GM21381 (cell line): ENCODE results near the gene AREL1.

Experiments used
- ATAC-seq: cut with Tn5 transposase; IDR thresholded peaks from one replicate; pipeline ENCODE4 v1.9.1; 2021; ENCODE audit warnings: mild to moderate bottlenecking, moderate library complexity; ENCODE audit not compliant: unreplicated experiment

The AREL1 gene

DNA sequence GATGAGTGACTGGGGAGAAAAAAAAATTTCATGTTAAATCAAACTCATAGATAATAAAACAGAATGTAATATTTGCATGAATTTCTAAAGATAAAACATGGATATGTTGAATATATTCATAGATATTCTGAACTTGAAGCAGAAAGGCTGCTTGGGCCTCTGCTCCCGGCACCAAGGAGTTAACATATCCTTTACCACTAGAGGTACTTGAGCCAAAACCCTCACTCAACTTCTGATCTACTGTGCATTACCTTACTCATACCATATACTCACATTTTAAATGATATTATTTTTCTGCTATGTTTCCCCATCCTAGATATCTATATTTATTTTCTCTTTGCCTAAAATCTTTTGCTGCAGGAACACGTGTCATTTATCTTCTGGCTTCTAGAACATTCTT lies 14.9 kb downstream of the AREL1 start:
- no peak for ATAC-seq

GRCh38 chr14:74697543-74697942 lies 15.3 kb downstream of the AREL1 start:
- ATAC-seq: no peak

DNA sequence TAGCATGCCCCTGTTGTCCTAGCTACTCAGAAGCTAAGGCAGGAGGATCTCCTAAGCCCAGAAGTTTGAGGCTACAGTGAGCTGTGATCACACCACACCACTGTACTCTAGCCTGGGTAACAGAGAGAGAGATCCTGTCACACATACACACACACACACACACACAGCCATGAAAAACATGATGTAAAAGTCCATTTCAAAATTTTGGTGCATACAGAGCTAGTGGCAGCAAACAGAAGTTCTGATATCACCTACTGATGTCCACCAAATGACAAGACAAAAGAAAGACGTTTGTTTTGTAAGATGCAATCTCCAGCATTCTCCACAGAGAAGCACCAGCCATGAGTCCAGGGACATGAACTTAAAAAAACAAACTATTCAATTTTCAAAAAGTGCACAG lies 15.9 kb downstream of the AREL1 start:
- ATAC-seq: no peak

DNA sequence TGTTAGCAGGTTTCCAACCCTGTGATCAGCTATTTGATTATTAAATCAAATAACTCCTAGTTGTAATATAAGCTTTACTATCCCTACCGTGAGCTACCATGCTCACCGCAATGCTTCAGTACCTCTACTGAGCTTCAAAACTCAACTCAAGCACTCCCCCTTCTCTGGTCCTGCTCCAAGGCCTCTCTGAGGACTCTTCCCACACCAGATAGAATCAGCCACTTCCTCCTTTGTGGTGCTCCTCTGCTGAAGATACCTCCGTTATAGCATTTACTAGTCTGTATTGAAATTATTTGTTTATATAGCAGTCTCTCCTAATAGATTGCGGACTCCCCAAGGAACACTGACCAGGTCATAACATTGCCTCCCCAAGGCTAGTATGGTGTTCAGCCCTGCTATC lies 17.5 kb downstream of the AREL1 start:
- no peak for ATAC-seq

DNA sequence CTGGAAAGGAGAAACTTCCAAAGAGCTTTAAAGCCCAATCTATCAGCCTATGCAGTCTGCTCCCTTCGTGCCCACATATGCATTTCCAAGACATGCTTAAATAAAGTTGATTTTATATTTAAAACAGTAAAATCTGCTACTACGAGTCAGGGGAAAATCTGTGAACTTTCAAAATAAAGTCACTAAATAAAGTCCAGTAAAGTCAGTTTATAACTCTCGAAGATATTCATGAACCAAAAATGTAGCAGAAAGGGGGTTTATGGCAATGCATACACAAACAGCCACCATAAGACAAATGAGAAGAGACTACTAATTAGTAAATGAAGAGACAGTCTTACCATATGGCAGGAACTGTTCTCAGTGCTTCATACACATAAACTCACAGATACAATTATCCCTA lies 19.7 kb downstream of the AREL1 start:
- ATAC-seq: no peak

DNA sequence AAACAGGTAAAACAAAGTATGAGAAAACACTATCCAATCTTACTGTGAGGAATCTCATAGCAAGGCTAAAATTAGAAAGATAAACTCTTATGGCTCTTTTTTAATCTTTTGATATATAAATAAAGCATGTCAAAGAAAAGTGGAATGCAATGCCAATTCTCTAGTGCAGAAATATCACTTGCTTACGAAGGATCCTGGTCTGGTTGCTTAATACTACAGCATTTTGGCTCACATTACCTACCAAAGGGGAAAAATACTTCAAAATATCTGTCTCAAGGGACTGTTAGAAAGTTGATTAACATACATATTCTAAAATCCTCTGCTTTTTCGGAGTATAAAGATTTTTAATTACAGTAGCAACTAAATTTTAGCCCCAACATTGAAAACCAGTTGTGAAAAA lies 21.4 kb downstream of the AREL1 start:
- ATAC-seq: no peak

GRCh38 chr14:74685921-74686678 lies 26.8 kb downstream of the AREL1 start:
- no peak for ATAC-seq

DNA sequence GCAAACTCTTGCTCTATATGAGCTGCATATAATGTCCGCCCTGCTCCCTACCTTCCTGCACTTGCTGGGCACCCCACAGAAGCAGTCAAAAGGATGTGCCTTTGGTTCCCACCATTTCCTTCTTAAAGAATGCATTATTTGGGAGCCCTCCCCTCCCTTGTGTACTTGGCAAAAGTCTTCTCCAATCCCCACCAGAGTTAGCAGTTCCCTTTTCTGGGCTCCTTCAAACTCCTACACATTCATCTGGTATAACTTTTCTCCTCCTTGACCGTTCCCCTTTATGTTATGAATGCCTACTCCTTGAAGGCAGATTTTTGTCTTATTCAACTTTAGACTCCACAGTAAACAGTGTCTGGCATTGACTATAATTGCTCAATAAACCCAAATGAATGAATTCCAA lies 27.8 kb downstream of the AREL1 start:
- no peak for ATAC-seq

DNA sequence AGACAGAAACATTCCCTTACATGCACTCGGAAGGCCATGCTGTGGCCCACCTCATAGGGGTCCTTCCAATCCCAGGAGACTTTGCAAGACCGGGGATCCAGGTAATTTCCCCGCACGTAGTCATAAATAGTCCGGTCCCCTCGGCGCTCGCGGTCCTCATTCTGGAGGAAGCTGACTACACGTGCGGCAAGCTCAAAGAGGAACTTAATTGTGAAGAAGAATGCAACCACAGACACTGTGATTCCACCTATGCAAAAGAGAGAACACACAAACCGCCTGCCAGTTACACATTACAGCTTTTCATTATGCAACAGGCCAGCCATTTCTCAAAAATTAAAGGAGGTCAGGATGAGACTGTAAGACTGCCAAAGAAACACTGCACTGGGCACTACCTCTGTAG lies 28.4 kb downstream of the AREL1 start:
- peak; percentile 73 for ATAC-seq

- no peak for ATAC-seq
Measured at GRCh38 chr14:74683406-74683805, 29.5 kb downstream of the AREL1 start.

DNA sequence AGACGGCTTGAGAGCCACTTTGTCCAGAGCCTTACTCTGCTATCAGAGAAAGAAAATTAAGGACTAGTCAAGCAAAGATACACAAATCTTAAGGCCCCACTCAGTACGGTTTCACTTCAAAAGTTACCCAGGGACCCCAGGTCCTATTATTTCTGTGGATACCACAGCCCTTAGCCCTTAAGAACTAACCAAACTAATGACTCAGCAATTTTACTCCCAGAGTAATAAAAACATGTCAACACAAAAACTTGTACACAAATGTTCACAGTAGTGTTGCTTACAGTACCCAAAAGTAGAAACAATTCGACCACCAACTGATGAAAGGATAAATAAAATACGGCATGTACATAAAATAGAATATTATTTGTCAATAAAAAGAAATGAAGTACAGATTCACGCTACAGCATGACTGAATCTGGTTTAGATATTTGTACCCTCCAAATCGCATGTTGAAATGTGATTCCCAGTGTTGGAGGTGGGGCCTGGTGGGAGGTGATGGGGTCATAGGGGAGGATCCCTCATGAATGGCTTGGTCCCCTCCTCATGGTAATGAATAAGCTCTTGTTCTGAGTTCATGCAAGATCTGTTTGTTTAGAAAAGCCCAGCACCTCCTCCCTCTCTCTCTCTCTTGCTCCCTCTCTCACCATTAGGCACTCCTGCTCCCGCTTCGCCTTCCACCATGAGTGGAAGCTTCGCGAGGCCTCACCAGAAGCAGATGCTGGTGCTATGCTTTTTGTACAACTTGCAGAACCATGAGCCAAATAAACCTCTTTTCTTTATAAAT lies 30.5 kb downstream of the AREL1 start:
- no peak for ATAC-seq

- ATAC-seq: no peak
Measured at GRCh38 chr14:74675219-74675618, 37.7 kb downstream of the AREL1 start.

GRCh38 chr14:74673768-74674167 lies 39.1 kb downstream of the AREL1 start:
- ATAC-seq: no peak

- no peak for ATAC-seq
Measured at GRCh38 chr14:74671789-74672188, 41.1 kb downstream of the AREL1 start.

DNA sequence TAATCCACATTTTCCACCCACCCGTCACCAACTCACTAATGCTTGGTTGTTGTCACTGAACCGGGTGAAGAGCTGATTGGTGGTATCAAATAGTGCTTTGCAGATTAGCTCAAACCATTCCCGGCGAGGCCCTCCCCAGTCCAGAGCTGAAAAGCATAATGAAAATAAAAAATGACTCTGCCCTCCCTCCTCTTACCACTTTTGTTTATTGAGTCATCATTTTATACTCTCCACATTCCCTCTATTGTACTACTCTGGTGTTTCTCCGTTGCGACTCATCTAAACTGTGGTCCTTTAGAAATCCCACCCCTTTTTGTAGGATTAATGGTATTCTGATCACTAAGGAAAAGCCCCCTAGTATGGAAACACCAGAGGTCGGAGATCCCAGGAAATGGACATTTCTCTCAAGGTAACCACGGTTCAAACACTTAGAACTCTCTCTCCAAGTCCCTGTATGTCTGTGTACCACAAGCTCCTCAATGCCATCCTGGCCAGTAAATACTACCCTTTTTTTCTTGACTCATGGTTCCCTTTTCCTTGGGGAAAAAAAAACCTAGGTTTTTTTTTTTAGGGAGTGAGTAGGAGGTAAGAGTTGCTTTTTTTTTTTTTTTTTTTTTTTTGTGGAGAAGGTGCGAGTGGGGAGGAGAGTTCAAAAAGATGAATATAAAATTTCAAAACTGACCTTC lies 42.0 kb downstream of the AREL1 start:
- ATAC-seq: no peak

DNA sequence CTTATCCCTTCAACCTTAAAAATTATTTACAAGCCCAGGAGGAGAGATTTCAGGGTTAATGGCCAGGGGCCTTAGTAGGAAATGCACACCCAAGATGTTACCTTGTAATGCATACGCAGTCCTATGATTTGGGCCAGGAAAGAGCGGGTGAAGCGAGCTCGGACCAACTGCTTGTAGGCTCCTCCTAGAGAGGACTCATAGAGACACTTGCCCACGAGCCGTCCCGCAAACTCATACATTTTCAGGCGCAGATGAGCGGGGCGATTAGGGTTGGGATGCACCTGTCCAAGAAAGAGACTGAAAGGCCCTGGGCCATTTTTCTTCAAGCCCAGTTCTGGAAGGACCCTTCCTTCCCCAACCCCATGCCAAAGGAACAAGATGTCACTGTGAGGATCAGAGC lies 43.0 kb downstream of the AREL1 start:
- ATAC-seq: no peak

GRCh38 chr14:74669256-74669655 lies 43.6 kb downstream of the AREL1 start:
- no peak for ATAC-seq

DNA sequence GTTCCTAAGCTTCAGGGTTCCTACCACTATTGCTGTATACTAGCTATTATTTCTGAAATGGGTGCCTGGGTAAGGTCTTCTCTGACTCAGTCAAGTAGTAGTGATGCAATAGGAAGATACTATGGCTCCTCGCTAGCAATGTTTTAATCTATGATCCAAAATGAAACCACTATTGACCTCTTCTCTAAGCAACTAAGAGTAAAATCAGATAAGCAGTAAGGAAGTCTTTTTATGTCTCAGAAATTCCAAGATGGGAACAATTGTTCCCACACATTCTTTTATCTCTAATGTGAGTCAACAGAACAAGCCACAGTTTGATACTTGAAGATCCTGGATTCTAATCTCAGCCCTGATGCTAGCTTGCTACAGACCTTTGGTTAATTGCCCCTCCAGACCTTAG lies 45.1 kb downstream of the AREL1 start:
- no peak for ATAC-seq

DNA sequence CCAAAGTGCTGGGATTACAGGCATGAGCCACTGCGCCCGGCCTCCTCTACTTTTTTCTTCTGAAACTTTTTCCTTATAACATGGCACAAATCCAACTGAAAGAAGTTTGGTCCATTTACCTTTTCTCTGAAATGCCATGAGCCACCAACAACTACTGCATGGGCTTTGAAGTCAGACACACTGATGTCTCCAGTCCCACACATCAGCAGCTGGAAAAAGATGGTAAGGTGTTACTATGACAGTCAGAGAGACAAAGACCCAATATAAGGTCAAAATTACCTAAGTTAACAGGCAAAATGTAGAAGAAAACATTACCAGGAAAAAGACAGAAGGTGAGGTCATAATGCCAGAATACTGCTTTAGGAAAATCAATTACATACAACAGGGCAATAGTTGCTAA lies 48.2 kb downstream of the AREL1 start:
- no peak for ATAC-seq

GRCh38 chr14:74663884-74664283 lies 49.0 kb downstream of the AREL1 start:
- ATAC-seq: no peak

DNA sequence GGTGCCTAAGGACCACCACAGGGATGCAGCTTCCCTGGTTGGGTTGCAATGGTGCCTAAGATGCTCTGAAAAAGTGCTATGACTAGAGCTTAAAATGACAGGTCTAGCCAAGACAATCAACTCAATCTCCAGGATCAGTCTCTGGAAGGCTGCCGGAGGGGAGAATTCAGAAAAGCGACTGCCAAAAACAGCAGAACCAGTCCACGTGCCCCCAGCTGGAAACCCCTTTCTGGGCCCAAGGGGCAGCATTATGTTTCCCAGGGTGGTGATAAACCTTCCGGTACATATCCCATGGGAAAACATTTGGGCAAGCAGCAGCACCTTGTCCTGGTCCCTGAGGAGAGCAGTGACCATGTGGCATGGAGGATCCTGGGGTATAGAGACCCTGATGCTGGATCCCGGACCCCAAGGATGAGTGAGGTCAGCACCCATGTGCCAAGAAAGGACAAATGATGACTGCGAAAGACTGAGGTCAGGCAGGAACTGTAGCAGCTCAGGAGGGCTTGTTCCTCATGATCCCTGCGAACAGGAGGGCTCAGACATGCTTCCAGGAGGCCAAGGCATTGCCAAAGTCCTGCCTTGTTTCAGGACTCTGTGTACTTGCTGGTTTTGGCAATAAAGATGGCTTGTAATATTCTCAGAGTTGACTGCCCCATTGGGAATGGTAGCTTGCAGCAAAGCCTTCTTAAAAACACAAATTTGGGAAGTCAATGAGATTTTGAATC lies 51.0 kb downstream of the AREL1 start:
- ATAC-seq: no peak
